Colon (tissue), 2 donors: ENCODE measurements around the gene VWA8.
"Not testable (repeated sequence)": the region's sequence is repeated elsewhere in the genome, so short reads cannot be mapped to it uniquely, and the experiment has no call there.

Source experiments
- FAIRE-seq: peaks from 2 replicates; lab custom pipeline; 2012; peaks lifted over from hg19 to GRCh38; lab: Jason Lieb, UNC
- donor health status: control.
- donor health status: control.

Gene VWA8

DNA sequence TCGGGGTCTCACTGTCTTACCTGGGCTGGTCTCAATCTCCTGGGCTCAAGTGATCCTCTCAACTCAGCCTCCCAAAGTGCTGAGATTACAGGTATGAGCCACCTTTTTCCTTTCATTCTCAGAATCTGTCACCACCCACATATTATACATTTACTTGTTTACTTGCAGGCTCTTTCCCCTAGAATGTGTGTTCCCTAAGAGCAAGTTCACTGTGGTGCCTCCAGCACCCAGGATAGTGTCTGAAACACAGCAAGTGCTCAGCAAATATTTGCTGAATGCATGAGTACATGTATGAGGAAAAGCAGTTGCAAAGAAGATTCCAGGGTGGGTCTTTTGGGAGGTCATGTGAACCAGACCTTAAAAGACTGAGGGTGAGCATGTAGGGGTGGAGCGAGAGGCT is 406.7 kb downstream of the VWA8 start:
- FAIRE-seq: no peak

DNA sequence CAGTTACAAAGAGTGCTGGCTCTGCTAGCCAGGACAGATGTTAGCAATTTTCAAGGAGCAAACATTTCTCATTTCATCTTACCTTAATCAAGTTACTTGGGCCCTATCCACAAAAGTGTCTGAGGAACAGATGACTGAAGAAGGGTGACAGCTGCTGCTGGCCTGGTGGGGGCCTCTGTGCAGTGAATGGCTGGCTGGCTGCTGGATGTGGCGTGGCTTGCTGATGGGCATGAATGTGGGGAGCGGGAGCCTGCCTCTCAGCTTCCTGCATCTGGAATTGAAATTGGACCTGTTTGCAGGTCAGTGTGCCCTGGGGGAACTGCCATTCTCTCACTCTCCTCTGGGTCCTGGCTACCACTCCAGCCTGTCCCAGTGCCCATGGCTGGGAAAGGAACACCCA is 408.9 kb downstream of the VWA8 start:
- FAIRE-seq: no peak

DNA sequence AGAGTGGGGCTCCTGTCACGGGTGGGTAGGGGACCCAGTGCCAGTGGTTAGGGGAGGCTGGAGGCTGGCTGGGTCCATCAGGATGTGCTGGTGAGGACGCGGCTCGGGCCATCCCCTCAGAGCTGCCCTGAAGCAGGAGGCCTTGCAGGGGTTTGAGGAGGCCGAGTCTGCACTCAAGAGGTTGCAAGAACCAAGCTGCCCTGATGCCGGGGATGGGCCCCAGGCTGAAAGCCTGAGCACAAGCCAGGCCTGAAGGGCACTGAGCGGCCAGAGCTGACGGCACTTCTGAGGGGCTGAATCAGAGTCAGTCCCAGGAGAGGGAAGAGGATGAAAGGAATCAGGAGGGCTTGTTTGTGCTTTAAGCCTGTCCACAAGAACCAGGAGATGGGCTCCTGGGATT is 410.6 kb downstream of the VWA8 start:
- FAIRE-seq: no peak

DNA sequence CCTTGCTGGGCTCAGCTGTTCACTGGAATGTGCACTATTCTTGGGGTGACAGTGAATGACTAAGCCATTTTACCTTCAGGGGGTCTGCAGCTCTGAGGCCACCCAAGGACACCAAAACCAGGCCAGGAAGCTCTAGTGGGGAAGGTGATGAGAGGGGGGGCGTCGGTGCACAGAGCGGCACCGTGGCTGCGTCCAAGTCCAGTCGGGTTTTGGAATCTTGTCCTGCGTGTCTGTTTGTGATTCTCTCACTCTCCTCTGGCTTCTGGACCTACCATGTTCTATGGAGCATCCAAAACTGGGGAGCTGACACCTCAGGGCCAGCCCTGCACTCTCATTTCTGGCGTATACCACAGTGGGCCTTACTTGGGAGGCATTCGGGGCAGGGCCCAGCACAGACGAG is 411.4 kb downstream of the VWA8 start:
- FAIRE-seq: no peak

DNA sequence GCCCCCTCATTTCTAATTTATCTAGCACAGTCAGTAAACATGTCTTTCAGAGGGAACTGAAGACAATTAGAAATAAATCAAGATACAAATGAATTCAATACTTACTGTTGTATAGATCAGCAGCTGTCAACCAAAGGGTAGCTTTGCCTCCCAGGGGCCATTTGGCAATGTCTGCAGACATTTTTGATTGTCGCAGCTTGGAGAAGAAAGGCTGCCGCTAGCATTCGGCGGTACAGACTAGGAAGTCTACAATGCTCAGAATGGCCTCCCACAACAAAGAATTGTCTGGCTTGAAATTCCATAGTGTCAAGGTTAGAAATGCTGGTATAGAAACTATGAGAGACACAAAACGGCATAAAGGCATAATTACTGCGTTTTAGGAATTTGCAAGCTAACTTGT is 412.0 kb downstream of the VWA8 start:
- no peak for FAIRE-seq

DNA sequence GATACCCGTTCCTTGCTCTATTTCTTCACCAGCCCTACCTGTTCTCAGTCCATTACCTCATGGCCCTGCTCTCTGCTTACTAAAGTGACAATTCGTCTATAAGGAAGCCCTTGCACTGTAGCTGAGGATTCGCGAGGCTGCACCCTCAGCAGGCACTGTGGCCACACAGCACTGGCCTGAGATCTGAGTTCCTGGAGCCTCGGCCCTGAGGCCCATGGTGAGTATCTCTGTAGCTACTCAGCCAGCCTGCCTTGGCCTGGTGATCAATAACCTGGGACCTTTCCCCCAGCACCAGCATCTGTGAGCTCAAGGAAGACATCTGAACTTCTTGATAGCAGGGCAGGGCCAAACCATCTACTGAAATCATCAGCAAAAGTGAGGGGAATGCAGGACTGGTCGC is 412.9 kb downstream of the VWA8 start:
- FAIRE-seq: no peak

DNA sequence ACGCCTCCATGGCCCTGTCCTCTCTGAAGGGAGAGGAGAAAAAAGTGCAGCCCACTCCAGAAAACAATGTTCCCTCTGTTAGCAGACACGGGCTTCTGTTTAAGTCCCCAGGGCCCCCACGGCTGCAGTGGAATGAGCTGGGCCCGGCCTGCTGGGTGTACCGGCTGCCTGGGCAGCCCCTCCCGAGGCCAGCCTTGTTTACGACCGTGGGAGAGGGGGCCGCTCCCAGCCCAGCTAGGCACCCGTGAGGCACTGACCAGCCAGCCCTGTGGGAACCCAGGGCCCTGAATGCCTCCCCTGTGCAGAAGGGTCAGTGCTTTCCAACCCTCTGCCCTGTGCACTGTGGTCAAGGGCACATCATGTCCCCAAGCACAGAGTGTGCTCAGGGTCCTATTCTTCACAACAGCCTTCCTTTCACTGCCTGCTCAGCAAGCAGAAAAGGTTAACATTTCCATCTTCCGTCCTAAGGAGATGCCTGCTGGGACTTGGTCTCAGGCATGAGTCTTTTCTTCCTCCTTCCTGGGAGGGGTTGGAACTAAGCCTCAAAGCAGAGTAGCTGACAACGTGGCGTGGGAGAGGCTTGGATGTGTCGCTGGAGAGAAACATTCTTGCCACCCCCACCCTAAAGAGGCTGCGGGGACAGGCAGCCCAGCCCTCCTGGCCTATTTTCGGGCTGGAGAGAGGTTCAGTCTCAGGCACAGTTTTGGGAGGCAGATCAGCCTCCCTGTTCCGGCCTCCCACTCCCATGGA is 413.5 kb downstream of the VWA8 start:
- FAIRE-seq: no peak

DNA sequence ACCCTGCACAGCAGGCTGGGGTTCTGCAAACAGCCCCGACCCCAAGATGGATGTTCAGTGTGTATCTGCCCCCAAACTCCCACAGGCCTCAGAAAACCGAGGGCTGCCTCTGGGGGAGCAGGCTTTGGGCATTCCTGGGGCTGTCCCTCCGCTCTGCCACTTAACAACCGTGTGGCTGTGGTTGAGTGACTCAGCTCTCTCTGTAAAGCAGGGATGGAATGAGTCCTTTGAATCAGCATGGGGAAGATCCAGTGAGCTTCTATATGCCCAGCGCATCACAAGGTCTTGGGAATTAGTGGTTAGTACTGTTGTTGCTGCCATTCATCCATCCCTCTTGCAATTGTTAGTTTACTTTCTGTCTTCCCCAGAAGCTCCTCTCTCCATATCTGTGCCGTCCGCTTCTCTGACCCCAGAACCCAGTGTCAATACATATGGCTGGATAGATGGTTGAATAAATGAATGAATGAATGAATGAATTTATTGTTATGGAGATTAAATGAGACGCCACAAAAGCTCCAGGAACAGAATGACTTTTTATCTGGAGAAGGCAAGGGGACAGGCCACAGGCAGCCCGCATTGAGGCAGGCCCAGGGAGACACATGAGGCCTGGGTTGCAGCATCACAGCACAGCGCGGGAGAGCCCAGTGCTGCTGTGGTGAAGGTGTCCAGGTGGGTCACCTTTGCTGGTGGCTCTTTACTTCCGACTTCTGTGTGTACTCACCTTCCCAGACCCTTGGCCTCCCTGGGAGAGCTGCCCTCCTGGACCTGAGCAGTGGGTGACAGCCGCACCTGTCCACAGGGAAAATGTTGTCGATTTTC is 414.3 kb downstream of the VWA8 start:
- no peak for FAIRE-seq

DNA sequence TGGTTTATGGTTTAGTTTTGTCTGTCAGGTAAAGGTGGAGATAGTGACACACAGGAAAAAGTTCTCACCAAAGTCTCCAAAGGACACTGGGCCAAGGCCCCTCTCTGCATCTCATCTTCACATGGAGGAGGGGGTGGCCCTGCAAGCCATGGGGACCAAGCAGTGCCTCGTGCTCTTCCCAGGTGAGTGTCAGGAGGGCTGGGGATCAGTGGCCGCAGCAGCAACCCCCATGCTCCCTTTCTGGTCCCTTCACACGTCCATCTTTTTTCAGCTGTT is 415.5 kb downstream of the VWA8 start:
- no peak for FAIRE-seq

DNA sequence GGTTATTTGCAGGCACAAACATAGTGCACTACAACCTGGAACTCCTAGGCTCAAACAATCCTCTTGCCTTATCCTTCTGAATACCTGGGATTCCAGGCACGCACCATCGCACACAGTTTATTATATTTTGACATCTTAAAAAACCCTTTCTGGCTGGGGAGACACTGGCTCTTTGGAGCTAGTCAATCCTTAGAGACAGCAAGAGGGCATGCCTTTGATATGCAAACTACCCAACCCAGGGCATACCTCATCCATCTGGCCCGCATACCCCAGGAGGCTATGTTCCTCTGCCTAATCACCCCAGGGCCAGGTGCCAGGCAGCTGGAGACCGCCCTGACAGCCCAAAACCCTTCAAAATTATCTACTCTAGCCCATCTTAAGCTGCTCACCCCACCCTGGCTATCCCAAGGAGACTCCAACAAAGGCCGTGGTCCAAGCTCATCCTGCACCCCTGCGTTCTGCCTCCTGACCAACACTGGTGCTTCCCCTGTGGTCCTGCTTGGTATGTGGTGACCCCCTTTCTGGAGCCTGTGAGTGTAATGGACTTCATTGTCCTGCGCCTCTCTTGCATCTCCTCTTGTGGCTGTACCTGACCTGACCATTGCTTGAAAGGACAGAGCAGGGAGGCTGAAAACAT is 417.1 kb downstream of the VWA8 start:
- FAIRE-seq: no peak

DNA sequence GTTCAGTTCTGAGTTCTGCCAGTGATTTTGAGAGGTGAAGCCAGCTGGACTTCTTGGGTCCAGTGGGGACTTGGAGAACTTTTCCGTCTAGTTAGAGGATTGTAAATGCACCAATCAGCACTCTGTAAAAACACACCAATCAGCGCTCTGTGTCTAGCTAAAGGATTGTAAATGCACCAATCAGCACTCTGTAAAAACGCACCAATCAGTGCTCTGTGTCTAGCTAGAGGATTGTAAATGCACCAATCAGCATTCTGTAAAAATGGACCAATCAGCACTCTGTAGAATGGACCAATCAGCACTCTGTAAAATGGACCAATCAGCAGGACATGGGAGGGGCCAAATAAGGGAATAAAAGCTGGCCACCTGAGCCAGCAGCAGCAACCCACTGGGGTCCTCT is 418.1 kb downstream of the VWA8 start:
- FAIRE-seq: not testable (repeated sequence)

DNA sequence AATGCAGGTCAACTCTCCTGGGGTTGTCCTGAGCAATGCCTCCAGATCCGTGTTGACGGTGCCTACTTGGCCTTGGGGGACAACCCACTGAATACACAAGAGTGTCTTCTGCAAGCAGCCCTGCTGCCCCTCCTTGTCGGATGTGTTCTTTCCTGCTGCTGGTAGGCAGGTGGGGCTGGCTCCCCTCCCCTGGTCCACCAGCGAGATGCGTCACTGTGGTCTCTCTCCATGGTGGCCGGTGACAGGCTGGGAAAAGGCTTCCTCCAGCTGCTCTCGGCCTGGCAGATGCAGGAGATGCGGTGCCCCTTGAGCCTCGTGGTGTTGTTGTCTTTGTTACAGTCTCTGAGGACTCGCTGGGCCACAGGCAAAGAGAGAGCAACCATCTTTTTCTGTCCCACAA is 418.6 kb downstream of the VWA8 start:
- FAIRE-seq: no peak

DNA sequence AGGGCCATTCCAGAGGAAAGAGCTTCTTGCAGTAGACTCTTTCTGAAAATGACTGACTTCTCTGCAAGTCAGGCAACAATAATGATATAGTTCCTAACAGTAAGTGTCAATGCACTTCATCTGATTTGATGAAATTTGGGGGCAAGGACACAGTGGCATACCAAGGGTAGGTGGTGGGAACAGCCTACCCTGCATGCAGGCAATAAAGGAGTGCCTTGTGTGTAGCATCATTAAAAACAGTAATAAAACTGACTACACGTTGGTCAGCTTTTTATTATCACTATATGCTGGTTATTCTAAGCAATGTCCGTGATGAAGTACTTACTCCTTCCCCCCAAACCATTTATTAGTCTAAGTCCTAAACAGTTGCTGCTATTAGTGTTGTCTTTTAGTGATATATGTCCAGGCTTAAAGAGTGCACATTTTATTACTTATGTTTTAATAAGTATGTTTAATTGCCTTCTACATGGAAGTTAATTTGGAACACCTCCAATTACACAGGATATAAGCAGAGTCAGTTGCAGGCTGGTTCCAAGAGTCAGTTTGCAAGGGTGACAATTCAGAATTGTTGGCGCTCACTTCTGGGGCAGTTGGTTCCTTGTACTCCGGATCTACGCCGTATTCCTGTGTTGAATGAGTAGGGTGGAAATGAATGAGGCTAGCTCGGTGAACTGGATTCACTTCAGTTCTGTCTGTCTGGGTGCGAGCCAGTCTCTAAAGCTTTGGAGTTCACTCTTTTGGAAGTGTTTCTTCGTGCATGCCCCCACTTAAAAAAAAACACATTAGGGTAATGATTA is 419.6 kb downstream of the VWA8 start:
- no peak for FAIRE-seq

DNA sequence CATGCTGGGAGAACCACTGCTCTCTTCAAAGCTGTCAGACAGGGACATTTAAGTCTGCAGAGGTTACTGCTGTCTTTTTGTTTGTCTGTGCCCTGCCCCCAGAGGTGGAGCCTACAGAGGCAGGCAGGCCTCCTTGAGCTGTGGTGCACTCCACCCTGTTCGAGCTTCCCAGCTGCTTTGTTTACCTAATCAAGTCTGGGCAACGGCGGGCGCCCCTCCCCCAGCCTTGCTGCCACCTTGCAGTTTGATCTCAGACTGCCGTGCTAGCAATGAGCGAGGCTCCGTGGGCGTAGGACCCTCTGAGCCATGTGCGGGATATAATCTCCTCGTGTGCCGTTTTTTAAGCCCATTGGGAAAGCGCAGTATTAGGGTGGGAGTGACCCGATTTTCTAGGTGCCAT is 420.7 kb downstream of the VWA8 start:
- FAIRE-seq: not testable (repeated sequence)

DNA sequence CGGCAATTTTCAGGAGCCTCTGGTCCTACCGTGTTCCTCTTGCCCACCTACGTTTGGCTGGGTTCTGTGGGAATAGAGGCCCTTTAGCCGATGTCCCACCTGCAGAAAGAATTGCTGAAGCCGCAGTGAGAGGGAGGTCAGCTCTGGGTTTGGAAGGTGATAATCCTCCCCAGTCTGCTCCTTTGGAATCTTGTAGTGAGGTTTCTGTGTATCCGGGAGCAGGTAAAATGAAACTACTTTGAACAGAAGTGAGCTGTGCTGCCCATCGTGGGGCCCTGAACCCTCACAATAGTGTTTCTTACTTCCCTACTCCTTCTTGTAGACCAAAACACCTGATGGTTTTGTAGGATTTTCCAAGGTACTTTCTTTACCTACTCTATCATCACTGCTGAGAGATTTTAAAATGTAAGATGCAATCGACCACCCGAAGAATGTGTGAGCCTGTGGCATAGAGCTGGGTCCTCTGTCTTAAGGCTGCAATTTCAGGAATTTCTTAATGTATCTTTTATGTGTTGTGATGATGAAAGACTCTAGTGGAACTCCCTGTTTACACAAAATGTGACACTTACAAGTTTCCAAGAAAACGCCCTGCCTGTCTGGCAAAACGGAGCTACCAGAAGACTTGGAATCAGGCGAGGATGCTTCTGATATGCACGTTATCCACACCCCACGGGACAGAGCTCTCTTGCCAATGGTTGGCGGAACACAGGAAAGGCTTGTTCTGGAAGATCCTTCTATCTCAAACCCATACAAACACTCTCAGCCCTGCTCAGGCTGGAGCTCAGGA is 427.4 kb downstream of the VWA8 start:
- no peak for FAIRE-seq

DNA sequence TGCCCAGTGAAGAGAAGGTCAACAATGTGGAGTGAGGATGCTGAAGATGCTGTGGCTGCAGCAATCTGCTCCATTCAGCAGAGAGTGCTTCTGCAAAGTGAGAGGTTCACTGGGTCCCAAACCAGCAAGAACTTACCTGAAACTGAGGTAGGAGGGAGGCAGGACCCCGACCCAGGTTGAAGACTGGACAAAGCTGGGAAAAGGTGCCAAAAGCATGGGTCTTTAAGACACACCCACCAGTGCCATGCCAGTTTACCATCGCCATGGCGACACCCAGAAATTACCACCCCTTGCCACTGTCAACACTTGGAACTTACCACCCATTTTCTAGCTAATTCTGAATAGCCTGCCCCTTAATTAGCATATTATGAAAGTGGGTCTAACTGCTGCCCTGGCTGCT is 432.9 kb downstream of the VWA8 start:
- FAIRE-seq: no peak

DNA sequence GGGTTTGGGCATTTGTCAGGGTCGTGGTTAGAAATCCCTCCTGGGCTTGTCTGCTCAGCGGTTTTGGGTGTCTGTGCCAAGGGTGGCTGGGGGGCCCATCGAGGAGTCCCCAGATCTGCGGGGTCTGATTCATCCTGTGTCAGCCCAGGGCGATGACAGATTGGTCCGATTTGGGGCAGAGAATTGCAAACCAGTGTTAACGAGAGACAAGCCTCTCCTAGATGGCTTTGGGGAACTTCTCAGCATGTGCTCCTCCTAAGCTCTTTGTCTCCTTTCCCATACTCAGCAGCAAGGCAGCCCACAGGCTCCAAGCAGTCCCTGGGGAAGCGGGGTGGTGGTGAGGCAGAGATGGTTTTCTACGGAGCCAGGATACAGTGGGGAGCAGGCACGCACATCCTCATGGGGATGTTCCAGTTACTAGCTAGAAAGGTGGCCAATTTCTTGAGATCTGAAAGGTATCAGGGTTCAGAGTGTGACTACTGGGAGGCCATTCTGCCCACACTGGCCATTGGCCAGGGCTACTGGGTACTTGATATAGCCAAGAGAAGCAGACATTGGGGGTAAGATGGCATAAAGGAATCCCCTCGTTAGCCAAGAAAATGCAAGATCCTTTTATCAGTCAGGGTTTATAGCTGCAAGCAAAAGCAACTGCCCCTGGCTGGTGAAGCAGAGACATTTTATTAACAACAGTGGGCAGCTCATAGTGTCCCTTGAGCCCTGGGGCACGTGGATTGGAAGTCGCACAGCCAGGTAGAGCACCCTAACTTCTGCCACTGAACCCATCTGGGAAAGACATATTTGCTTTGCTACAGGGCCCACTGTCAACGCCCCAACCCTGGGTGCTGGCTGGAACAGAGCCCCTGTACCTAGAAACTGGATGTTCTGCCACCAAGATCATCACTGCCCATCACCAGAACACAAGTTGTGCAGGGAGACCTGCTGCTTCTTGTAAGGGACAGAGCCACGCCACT is 440.0 kb downstream of the VWA8 start:
- no peak for FAIRE-seq

DNA sequence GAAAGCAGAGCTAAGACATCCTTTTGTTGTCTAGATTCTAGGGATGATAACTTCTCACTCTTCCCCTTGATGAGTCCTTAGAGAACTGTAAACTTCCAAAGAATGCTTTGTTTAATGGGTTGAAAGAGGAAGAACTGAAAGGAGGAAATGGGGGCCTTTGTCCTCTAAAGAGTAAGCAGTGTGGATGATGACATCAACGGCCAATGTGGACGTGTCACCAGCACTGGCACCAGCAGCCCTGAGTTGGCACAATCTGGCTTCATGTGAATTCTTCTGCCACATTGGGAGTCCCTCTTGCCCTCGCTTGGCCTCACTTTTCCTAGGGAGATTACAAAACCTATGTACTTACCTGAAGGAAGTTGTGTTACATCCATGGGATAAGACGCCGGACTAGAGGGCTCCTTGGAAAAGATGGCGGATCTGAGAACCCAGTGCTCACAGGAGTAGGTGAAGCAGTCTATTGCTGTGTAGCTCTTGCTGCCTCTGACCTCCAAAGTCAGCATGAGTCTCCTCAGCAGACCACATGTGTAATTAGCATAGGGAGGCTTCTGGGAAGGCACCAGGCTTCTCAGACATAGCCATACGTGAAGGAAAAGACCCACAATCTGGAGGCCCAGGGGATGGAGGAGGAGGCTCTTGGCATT is 440.8 kb downstream of the VWA8 start:
- FAIRE-seq: no peak
